HepG2 (cell line): ENCODE results near the gene ARRDC4. TPM values are rescaled to one million over a fixed set of nuclear protein-coding genes. Genes with fewer than 3 reads are reported as not detected.
A peak's percentile ranks its signal among the peaks of the same experiment; 100 is the strongest.

Experiments
- HMG20A ChIP-seq: IDR thresholded peaks from 2 replicates; pipeline ENCODE4 v1.6.1; 2016; ENCODE audit warnings: borderline replicate concordance
- MBD4 ChIP-seq: IDR thresholded peaks from 2 replicates; pipeline ENCODE4 v1.6.1; 2012; ENCODE audit warnings: low read length, inconsistent platforms, borderline replicate concordance
- PHF5A ChIP-seq: IDR thresholded peaks from one replicate; pipeline ENCODE4 v1.6.1; 2018; ENCODE audit warnings: low read depth, missing genetic modification reagents; ENCODE audit not compliant: unreplicated experiment
- SNAI1 ChIP-seq: sonication (generic); formaldehyde crosslinking; IDR thresholded peaks from 2 replicates; pipeline ENCODE4 v1.5.0; 2020; ENCODE audit warnings: mild to moderate bottlenecking, missing genetic modification reagents, borderline replicate concordance
- SOX6 ChIP-seq, 2 experiments: fragments of 450-650 bp in 1 of 2; sonication (generic) in 1 of 2; formaldehyde crosslinking in 1 of 2; IDR thresholded peaks; 2 replicates each; pipeline versions ENCODE4 v1.4.0 to v1.6.1; 2017 to 2020; ENCODE audit warnings: antibody characterized with exemption in 1 of 2, mild to moderate bottlenecking in 1 of 2, missing genetic modification reagents in 1 of 2
- SP4 ChIP-seq: sonication (generic); formaldehyde crosslinking; IDR thresholded peaks from 2 replicates; pipeline ENCODE4 v1.8.1; 2023; ENCODE audit warnings: mild to moderate bottlenecking, missing genetic modification reagents
- ZBTB21 ChIP-seq: sonication (generic); formaldehyde crosslinking; IDR thresholded peaks from 2 replicates; pipeline ENCODE4 v1.4.0; 2020; ENCODE audit warnings: missing genetic modification reagents
- ZNF296 ChIP-seq: sonication (generic); formaldehyde crosslinking; conservative IDR thresholded peaks from 2 replicates; pipeline ENCODE4 v1.5.0; 2020; ENCODE audit warnings: mild to moderate bottlenecking, missing genetic modification reagents
- ZNF430 ChIP-seq: sonication (generic); formaldehyde crosslinking; IDR thresholded peaks from 2 replicates; pipeline ENCODE4 v1.9.0; 2021; ENCODE audit warnings: mild to moderate bottlenecking, missing genetic modification reagents
- ZNF441 ChIP-seq: sonication (generic); formaldehyde crosslinking; IDR thresholded peaks from 2 replicates; pipeline ENCODE4 v1.7.0; 2021; ENCODE audit warnings: missing genetic modification reagents, borderline replicate concordance
- ZNF550 ChIP-seq: sonication (generic); formaldehyde crosslinking; IDR thresholded peaks from 2 replicates; pipeline ENCODE4 v1.4.0; 2020; ENCODE audit warnings: mild to moderate bottlenecking, missing genetic modification reagents, borderline replicate concordance
- ZNF556 ChIP-seq: sonication (generic); formaldehyde crosslinking; IDR thresholded peaks from 2 replicates; pipeline ENCODE4 v1.4.0; 2020; ENCODE audit warnings: mild to moderate bottlenecking, missing genetic modification reagents, borderline replicate concordance
- ZNF557 ChIP-seq: sonication (generic); formaldehyde crosslinking; IDR thresholded peaks from 2 replicates; pipeline ENCODE4 v1.4.0; 2020; ENCODE audit warnings: missing genetic modification reagents
- ZNF605 ChIP-seq: sonication (generic); formaldehyde crosslinking; IDR thresholded peaks from 2 replicates; pipeline ENCODE4 v1.8.0; 2022; ENCODE audit warnings: mild to moderate bottlenecking, missing genetic modification reagents
- polyA plus RNA-seq, 8 experiments: library from polyadenylated mRNA; depleted of rRNA in 3 of 8; stranded (reverse) in 7 of 8; unstranded in 1 of 8; fragments of >200 nt; fragmentation: Illumina TruSeq in 4 of 8; extraction: Trizol in 4 of 8; gene quantifications; 2 replicates each; pipeline versions ENCODE4 v1.2.1 to v1.2.3, GENCODE V29; 2011 to 2016; ENCODE audit warnings: low read depth in 4 of 8, missing spikeins in 1 of 8, mixed read lengths in 1 of 8; ENCODE audit not compliant: insufficient read depth in 1 of 8
- total RNA-seq, 5 experiments: library from RNA; depleted of rRNA; stranded (reverse); fragments of >200 nt; fragmentation: Illumina TruSeq; extraction: Trizol; gene quantifications; 2 replicates each; pipeline ENCODE4 v1.2.3, GENCODE V29; 2016; ENCODE audit warnings: low read depth in 1 of 5
- TF ChIP-seq, protein P1 (sequence below): sonication (generic); formaldehyde crosslinking; IDR thresholded peaks from 2 replicates; pipeline ENCODE4 v1.5.0; 2020; ENCODE audit warnings: mild to moderate bottlenecking, missing genetic modification reagents
- TF ChIP-seq, protein P2 (sequence below): sonication (generic); formaldehyde crosslinking; IDR thresholded peaks from 2 replicates; pipeline ENCODE4 v1.8.0; 2022; ENCODE audit warnings: low read depth, missing genetic modification reagents
- TF ChIP-seq, protein P3 (sequence below): sonication (generic); formaldehyde crosslinking; IDR thresholded peaks from 2 replicates; pipeline ENCODE4 v1.5.0; 2020; ENCODE audit warnings: mild to moderate bottlenecking, missing genetic modification reagents, borderline replicate concordance

Gene ARRDC4
- total and polyA plus RNA-seq, 2 of the 13 experiments (the other 11 are each of a cell fraction or from before 2014, with no cell fraction given) = 1.5 to 2.5 TPM

DNA sequence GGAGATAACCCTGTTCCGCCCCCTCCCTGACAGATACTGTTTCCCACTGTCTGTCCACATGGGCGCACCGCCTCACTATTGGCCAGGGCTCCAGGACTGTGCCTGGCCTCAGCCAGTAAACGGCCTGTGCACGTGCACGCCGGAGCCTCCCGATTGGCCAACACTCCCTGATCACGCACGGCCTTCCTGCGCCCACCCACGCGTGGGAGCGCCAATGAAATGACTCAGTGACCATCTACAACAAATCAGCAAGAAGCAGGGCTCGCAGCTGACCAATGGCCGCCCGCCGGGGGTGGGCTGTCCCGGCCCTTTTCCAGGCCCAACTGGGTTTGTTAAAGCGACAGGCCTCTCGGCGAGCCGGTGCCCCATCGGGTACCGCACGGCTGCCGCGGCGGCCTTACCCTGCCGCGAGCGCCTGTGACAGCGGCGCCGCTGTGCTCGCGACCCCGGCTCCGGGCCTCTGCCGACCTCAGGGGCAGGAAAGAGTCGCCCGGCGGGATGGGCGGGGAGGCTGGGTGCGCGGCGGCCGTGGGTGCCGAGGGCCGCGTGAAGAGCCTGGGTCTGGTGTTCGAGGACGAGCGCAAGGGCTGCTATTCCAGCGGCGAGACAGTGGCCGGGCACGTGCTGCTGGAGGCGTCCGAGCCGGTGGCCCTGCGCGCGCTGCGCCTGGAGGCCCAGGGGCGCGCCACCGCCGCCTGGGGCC, at the start of gene ARRDC4 (continued):
- TF ChIP-seq ZNF441 (CRISPR knock-in tag) = no peak
- no peak for TF ChIP-seq ZNF557 (CRISPR knock-in tag)
- no peak for TF ChIP-seq ZBTB21 (CRISPR knock-in tag)
- no peak for TF ChIP-seq ZNF550 (CRISPR knock-in tag)
- no peak for TF ChIP-seq ZNF605 (CRISPR knock-in tag)
- no peak for TF ChIP-seq ZNF430 (CRISPR knock-in tag)
- no peak for TF ChIP-seq ZNF296 (CRISPR knock-in tag)
- no peak for TF ChIP-seq MBD4
- 0 out of 2 replicates have a peak, but pooled peaks have one; percentile 8 for TF ChIP-seq HMG20A (CRISPR knock-in tag)
- no peak for TF ChIP-seq SNAI1
- TF ChIP-seq SP4 (CRISPR knock-in tag) = peak; percentile 85
- TF ChIP-seq PHF5A = peak; percentile 39
- TF ChIP-seq, protein P1, sequence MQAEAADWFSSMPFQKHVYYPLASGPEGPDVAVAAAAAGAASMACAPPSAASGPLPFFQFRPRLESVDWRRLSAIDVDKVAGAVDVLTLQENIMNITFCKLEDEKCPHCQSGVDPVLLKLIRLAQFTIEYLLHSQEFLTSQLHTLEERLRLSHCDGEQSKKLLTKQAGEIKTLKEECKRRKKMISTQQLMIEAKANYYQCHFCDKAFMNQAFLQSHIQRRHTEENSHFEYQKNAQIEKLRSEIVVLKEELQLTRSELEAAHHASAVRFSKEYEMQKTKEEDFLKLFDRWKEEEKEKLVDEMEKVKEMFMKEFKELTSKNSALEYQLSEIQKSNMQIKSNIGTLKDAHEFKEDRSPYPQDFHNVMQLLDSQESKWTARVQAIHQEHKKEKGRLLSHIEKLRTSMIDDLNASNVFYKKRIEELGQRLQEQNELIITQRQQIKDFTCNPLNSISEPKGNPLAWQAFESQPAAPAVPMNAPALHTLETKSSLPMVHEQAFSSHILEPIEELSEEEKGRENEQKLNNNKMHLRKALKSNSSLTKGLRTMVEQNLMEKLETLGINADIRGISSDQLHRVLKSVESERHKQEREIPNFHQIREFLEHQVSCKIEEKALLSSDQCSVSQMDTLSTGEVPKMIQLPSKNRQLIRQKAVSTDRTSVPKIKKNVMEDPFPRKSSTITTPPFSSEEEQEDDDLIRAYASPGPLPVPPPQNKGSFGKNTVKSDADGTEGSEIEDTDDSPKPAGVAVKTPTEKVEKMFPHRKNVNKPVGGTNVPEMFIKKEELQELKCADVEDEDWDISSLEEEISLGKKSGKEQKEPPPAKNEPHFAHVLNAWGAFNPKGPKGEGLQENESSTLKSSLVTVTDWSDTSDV = no peak
- TF ChIP-seq, protein P2, sequence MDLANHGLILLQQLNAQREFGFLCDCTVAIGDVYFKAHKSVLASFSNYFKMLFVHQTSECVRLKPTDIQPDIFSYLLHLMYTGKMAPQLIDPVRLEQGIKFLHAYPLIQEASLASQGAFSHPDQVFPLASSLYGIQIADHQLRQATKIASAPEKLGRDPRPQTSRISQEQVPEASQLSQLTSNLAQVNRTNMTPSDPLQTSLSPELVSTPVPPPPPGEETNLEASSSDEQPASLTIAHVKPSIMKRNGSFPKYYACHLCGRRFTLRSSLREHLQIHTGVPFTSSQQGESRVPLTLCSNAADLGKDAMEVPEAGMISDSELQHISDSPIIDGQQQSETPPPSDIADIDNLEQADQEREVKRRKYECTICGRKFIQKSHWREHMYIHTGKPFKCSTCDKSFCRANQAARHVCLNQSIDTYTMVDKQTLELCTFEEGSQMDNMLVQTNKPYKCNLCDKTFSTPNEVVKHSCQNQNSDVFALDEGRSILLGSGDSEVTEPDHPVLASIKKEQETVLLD (CRISPR knock-in tag) = no peak
- no peak for TF ChIP-seq SOX6 (IDR thresholded peaks at IDR 0.05)
- TF ChIP-seq SOX6 (CRISPR knock-in tag; IDR thresholded peaks at IDR 0.05) = peak; percentile 47; the same call in 1 of the 2 replicates
- TF ChIP-seq, protein P3, sequence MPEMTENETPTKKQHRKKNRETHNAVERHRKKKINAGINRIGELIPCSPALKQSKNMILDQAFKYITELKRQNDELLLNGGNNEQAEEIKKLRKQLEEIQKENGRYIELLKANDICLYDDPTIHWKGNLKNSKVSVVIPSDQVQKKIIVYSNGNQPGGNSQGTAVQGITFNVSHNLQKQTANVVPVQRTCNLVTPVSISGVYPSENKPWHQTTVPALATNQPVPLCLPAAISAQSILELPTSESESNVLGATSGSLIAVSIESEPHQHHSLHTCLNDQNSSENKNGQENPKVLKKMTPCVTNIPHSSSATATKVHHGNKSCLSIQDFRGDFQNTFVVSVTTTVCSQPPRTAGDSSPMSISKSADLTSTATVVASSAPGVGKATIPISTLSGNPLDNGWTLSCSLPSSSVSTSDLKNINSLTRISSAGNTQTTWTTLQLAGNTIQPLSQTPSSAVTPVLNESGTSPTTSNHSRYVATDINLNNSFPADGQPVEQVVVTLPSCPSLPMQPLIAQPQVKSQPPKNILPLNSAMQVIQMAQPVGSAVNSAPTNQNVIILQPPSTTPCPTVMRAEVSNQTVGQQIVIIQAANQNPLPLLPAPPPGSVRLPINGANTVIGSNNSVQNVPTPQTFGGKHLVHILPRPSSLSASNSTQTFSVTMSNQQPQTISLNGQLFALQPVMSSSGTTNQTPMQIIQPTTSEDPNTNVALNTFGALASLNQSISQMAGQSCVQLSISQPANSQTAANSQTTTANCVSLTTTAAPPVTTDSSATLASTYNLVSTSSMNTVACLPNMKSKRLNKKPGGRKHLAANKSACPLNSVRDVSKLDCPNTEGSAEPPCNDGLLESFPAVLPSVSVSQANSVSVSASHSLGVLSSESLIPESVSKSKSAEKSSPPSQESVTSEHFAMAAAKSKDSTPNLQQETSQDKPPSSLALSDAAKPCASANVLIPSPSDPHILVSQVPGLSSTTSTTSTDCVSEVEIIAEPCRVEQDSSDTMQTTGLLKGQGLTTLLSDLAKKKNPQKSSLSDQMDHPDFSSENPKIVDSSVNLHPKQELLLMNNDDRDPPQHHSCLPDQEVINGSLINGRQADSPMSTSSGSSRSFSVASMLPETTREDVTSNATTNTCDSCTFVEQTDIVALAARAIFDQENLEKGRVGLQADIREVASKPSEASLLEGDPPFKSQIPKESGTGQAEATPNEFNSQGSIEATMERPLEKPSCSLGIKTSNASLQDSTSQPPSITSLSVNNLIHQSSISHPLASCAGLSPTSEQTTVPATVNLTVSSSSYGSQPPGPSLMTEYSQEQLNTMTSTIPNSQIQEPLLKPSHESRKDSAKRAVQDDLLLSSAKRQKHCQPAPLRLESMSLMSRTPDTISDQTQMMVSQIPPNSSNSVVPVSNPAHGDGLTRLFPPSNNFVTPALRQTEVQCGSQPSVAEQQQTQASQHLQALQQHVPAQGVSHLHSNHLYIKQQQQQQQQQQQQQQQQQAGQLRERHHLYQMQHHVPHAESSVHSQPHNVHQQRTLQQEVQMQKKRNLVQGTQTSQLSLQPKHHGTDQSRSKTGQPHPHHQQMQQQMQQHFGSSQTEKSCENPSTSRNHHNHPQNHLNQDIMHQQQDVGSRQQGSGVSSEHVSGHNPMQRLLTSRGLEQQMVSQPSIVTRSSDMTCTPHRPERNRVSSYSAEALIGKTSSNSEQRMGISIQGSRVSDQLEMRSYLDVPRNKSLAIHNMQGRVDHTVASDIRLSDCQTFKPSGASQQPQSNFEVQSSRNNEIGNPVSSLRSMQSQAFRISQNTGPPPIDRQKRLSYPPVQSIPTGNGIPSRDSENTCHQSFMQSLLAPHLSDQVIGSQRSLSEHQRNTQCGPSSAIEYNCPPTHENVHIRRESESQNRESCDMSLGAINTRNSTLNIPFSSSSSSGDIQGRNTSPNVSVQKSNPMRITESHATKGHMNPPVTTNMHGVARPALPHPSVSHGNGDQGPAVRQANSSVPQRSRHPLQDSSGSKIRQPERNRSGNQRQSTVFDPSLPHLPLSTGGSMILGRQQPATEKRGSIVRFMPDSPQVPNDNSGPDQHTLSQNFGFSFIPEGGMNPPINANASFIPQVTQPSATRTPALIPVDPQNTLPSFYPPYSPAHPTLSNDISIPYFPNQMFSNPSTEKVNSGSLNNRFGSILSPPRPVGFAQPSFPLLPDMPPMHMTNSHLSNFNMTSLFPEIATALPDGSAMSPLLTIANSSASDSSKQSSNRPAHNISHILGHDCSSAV (CRISPR knock-in tag) = no peak
- TF ChIP-seq ZNF556 = no peak
